ENCODE results near the gene C17orf58.

The C17orf58 gene

GRCh38 chr17:67947325-67947813, 48.9 kb downstream of the C17orf58 start:
- DNase-seq, result no peak

- DNase-seq, result no peak
Observed at GRCh38 chr17:67946513-67946912, 49.8 kb downstream of the C17orf58 start.

- DNase-seq, result no peak
Observed at GRCh38 chr17:67944035-67944434, 52.2 kb downstream of the C17orf58 start.

GRCh38 chr17:67942810-67943209, 53.5 kb downstream of the C17orf58 start:
- no peak for DNase-seq

Measured in KG1 (cell line).